ENCODE measurements around the gene PTPN7.

PTPN7 gene

GRCh38 chr1:202133496-202133895 is 26.9 kb downstream of the PTPN7 start:
- in situ Hi-C loops (cut with HindIII; ENCODE audit: low sequenced_read_pairs): no loop called here

GRCh38 chr1:202133001-202133400 is 27.4 kb downstream of the PTPN7 start:
- in situ Hi-C loops (cut with HindIII; ENCODE audit: low sequenced_read_pairs): no loop called here

GRCh38 chr1:202131956-202132821 is 28.2 kb downstream of the PTPN7 start:
- in situ Hi-C loops (cut with HindIII; ENCODE audit: low sequenced_read_pairs): no loop called here

GRCh38 chr1:202130816-202131522 is 29.4 kb downstream of the PTPN7 start:
- in situ Hi-C loops (cut with HindIII; ENCODE audit: low sequenced_read_pairs): no loop called here

GRCh38 chr1:202130297-202130721 is 30.1 kb downstream of the PTPN7 start:
- in situ Hi-C loops (cut with HindIII; ENCODE audit: low sequenced_read_pairs): no loop called here

- in situ Hi-C loops (cut with HindIII; ENCODE audit: low sequenced_read_pairs): no loop called here
Observed at GRCh38 chr1:202129453-202130296, 30.7 kb downstream of the PTPN7 start.

- in situ Hi-C loops (cut with HindIII; ENCODE audit: low sequenced_read_pairs): no loop called here
Observed at GRCh38 chr1:202127836-202128622, 32.4 kb downstream of the PTPN7 start.

GRCh38 chr1:202127061-202127460 is 33.3 kb downstream of the PTPN7 start:
- in situ Hi-C loops (cut with HindIII; ENCODE audit: low sequenced_read_pairs): no loop called here

- in situ Hi-C loops (cut with HindIII; ENCODE audit: low sequenced_read_pairs): no loop called here
Observed at GRCh38 chr1:202126426-202126825, 34.0 kb downstream of the PTPN7 start.

GRCh38 chr1:202125611-202126010 is 34.8 kb downstream of the PTPN7 start:
- in situ Hi-C loops (cut with HindIII; ENCODE audit: low sequenced_read_pairs): no loop called here

GRCh38 chr1:202124142-202124541 is 36.3 kb downstream of the PTPN7 start:
- in situ Hi-C loops (cut with HindIII; ENCODE audit: low sequenced_read_pairs): no loop called here

GRCh38 chr1:202123336-202123813 is 37.0 kb downstream of the PTPN7 start:
- in situ Hi-C loops (cut with HindIII; ENCODE audit: low sequenced_read_pairs): no loop called here

GRCh38 chr1:202122639-202123335 is 37.6 kb downstream of the PTPN7 start, which contains the start of gene GPR37L1:
Gene GPR37L1 (plus strand): TSS chr1:202122917. CDS start chr1:202122964, 47 bp downstream.
- in situ Hi-C loops (cut with HindIII; ENCODE audit: low sequenced_read_pairs): no loop called here

GRCh38 chr1:202121006-202121405 is 39.4 kb downstream of the PTPN7 start:
- in situ Hi-C loops (cut with HindIII; ENCODE audit: low sequenced_read_pairs): no loop called here

- in situ Hi-C loops (cut with HindIII; ENCODE audit: low sequenced_read_pairs): no loop called here
Observed at GRCh38 chr1:202117898-202118371, 42.5 kb downstream of the PTPN7 start.

GRCh38 chr1:202116287-202116686 is 44.1 kb downstream of the PTPN7 start:
- in situ Hi-C loops (cut with HindIII; ENCODE audit: low sequenced_read_pairs): no loop called here

GRCh38 chr1:202113690-202114300 is 46.6 kb downstream of the PTPN7 start:
- in situ Hi-C loops (cut with HindIII; ENCODE audit: low sequenced_read_pairs): no loop called here

- in situ Hi-C loops (cut with HindIII; ENCODE audit: low sequenced_read_pairs): no loop called here
Observed at GRCh38 chr1:202112859-202113689, 47.3 kb downstream of the PTPN7 start.
